Measurements from ENCODE around the gene CHIA. TPM values are rescaled to one million over a fixed set of nuclear protein-coding genes. Genes with fewer than 3 reads are reported as not detected.

CHIA gene
- total and polyA plus RNA-seq, 2 of the 8 experiments (the other 6 are each of a cell fraction or from before 2014, with no cell fraction given) = not detected

- WGBS, 2 experiments (ENCODE audit: extremely low coverage in 1 of 2, insufficient coverage in 1 of 2, insufficient read length in 1 of 2, insufficient replicate concordance in 2 of 2, low coverage in 1 of 2, low lambda C conversion rate in 2 of 2, missing lambda C conversion rate in 1 of 2) = 83% methylated on average over 1 of the region's 1 CpG; no CpG with 5 or more reads in 1 of the 2 experiments
- POLR2A ChIA-PET (ENCODE audit: partially characterized antibody) = no interaction called here
Measured at GRCh38 chr1:111366256-111366655, 75.6 kb downstream of the CHIA start.

More at GRCh38 chr1:111366256-111366655, 75.6 kb downstream of the CHIA start:
- no peaks in the 10 kb centered on the region for H4K20me1 ChIP-seq (replicated peaks in 1 of 2; ENCODE audit: control insufficient read depth in 1 of 2, insufficient read depth in 2 of 2, low read length in 2 of 2)
- no peaks in the 10 kb centered on the region for H3K23me2 ChIP-seq (ENCODE audit: low read depth, low read length)
- H2BK15ac ChIP-seq (ENCODE audit: low read length) = no peak overlapping the region
- H2BK5ac ChIP-seq (ENCODE audit: low read depth, low read length) = 0 out of 2 replicates have a peak overlapping the region, but pooled peaks have one; percentile 40
- no peak overlapping the region for H3K9ac ChIP-seq (replicated peaks in 1 of 4; ENCODE audit: extremely low read depth in 1 of 4, low read depth in 3 of 4, low read length in 3 of 4)
- CTCF ChIA-PET (ENCODE audit: partially characterized antibody) = interaction anchor here (0.8 to 4.3 kb wide), 3 partner anchors 34 to 205 kb away, joined by 3 to 17 read pairs (median 3); no protein-coding TSS in a partner anchor
- peak overlapping the region; percentile 98 for H2BK20ac ChIP-seq (ENCODE audit: low read length)
- H2AK5ac ChIP-seq (ENCODE audit: low read depth, low read length) = peak overlapping the region; percentile 69; the same call in 1 of the 2 replicates
- H3K79me2 ChIP-seq (ENCODE audit: control insufficient read depth in 1 of 2, insufficient read depth in 2 of 2, low read length in 2 of 2) = no peaks in the 10 kb centered on the region
- no peak overlapping the region for H3K4ac ChIP-seq (replicated peaks; ENCODE audit: insufficient read length, low read depth, low read length)
- H2AFZ ChIP-seq (ENCODE audit: low read length) = 0 out of 2 replicates have a peak overlapping the region, but pooled peaks have one; percentile 31
- no peak overlapping the region for H4K5ac ChIP-seq (ENCODE audit: insufficient read length, low read depth, low read length)
- no peaks in the 10 kb centered on the region for H3K79me1 ChIP-seq (ENCODE audit: low read depth, low read length)
- H3K27ac ChIP-seq (ENCODE audit: low read depth, low read length) = no peak overlapping the region
- TF ChIP-seq ATF3 (IDR thresholded peaks at IDR 0.05; ENCODE audit: insufficient read depth, low read depth, low read length) (no peak), SIX5 (IDR thresholded peaks at IDR 0.05; ENCODE audit: low read depth, low read length) (no peak), POLR2AphosphoS5 (IDR thresholded peaks at IDR 0.05; ENCODE audit: low read depth, low read length) (no peak), TAF1 (IDR thresholded peaks at IDR 0.05; ENCODE audit: low read depth, low read length) (no peak), KDM1A (IDR thresholded peaks at IDR 0.05; ENCODE audit: borderline replicate concordance, low read length) (no peak), SP2 (IDR thresholded peaks at IDR 0.05; ENCODE audit: low read length) (no peak), CTCF (IDR thresholded peaks at IDR 0.05; ENCODE audit: control extremely low read depth in 1 of 3, insufficient read depth in 1 of 3, low read depth in 1 of 3, low read length in 3 of 3) (no peak)
- H2BK12ac ChIP-seq (ENCODE audit: low read depth, low read length) = peak overlapping the region; percentile 97; the same call in 1 of the 2 replicates
- H3K4me3 ChIP-seq (ENCODE audit: extremely low read depth in 1 of 4, insufficient read depth in 2 of 4, low read depth in 3 of 4, low read length in 4 of 4) = no peak overlapping the region
- peaks cover 2 to 18% (median 5%) of the 10 kb centered on the region in 4 experiments; a peak in 3 of 7 replicates for H3K4me1 ChIP-seq (replicated peaks in 1 of 4; ENCODE audit: control insufficient read depth in 3 of 4, insufficient read depth in 4 of 4, low read length in 3 of 4)
- H3K27me3 ChIP-seq (replicated peaks in 1 of 4; ENCODE audit: control insufficient read depth in 3 of 4, extremely low read depth in 1 of 4, insufficient read depth in 3 of 4, low read length in 3 of 4) = no peaks in the 10 kb centered on the region
- FAIRE-seq = no peak
- peak overlapping the region; percentile 56 for H2BK120ac ChIP-seq (replicated peaks; ENCODE audit: low read depth, low read length)
- H3K23ac ChIP-seq (ENCODE audit: insufficient read length) = no peak overlapping the region
- H3K9me3 ChIP-seq (ENCODE audit: insufficient read depth in 2 of 2, low read depth in 1 of 2, low read length in 1 of 2) = no peaks in the 10 kb centered on the region
- no peak overlapping the region for H3K56ac ChIP-seq (replicated peaks; ENCODE audit: insufficient read length, low read depth, low read length)
- no peak overlapping the region for H4K8ac ChIP-seq (ENCODE audit: extremely low read depth, insufficient read depth, low read length)
- H3K18ac ChIP-seq (ENCODE audit: extremely low read depth, low read length) = no peak overlapping the region
- peak overlapping the region; percentile 38 for H4K91ac ChIP-seq (replicated peaks; ENCODE audit: insufficient read length, low read length)
- H3K14ac ChIP-seq (ENCODE audit: insufficient read length) = no peak overlapping the region
- H3K36me3 ChIP-seq (ENCODE audit: control insufficient read depth in 2 of 4, insufficient read depth in 4 of 4, low read length in 3 of 4) = no peaks in the 10 kb centered on the region
- H3K4me2 ChIP-seq (ENCODE audit: insufficient read depth in 1 of 2, low read depth in 2 of 2, low read length in 2 of 2) = no peak overlapping the region
- no peak for DNase-seq (ENCODE audit: low read depth in 1 of 2, low spot score in 2 of 2)
